ENCODE measurements around the gene BRINP3.

The BRINP3 gene

GRCh38 chr1:190373705-190374336 lies 103.8 kb downstream of the BRINP3 start:
- Histone ChIP-seq H3K36me3 (ENCODE audit: control insufficient read depth in 2 of 2, insufficient read depth in 1 of 2, low read length in 2 of 2) (no peaks in the 10 kb centered on the region), H3K9me3 (ENCODE audit: control insufficient read depth, insufficient read depth, low read depth, low read length) (no peaks in the 10 kb centered on the region), H3K4me1 (ENCODE audit: control insufficient read depth, insufficient read depth, low read length) (no peaks in the 10 kb centered on the region), H3K27ac (ENCODE audit: extremely low read depth, low read depth, low read length) (no peak overlapping the region), H3K4me3 (ENCODE audit: low read depth, low read length) (no peak overlapping the region)
- ChIA-PET CTCF (interaction anchor here (0.5 to 1.4 kb wide), 4 partner anchors 46 to 943 kb away, joined by 3 to 5 read pairs (median 3); no protein-coding TSS in a partner anchor), POLR2A (no interaction called here)
- no peak for TF ChIP-seq ZNF223 (tag by site-specific recombination; IDR thresholded peaks at IDR 0.05)
- peak; percentile 59 for TF ChIP-seq ZNF654 (tag by site-specific recombination; IDR thresholded peaks at IDR 0.05; ENCODE audit: low read depth)

- Histone ChIP-seq H3K36me3 (ENCODE audit: control insufficient read depth in 2 of 2, insufficient read depth in 1 of 2, low read length in 2 of 2) (no peaks in the 10 kb centered on the region), H3K27ac (ENCODE audit: extremely low read depth, low read depth, low read length) (no peak overlapping the region), H3K4me3 (ENCODE audit: low read depth, low read length) (no peak overlapping the region), H3K4me1 (ENCODE audit: control insufficient read depth, insufficient read depth, low read length) (no peaks in the 10 kb centered on the region), H3K9me3 (ENCODE audit: control insufficient read depth, insufficient read depth, low read depth, low read length) (no peaks in the 10 kb centered on the region)
- CTCF ChIA-PET: no interaction called here
- no peak for TF ChIP-seq ZNF292 (tag by site-specific recombination; IDR thresholded peaks at IDR 0.05; ENCODE audit: borderline replicate concordance, low read depth)
- TF ChIP-seq TRIM28 (IDR thresholded peaks at IDR 0.05; ENCODE audit: borderline replicate concordance, low read length): peak; percentile 56; the same call in 1 of the 2 replicates
- TF ChIP-seq IKZF3 (tag by site-specific recombination; IDR thresholded peaks at IDR 0.05): no peak
- peak; percentile 81 for TF ChIP-seq ZNF585B (tag by site-specific recombination; IDR thresholded peaks at IDR 0.05)
- TF ChIP-seq SETDB1 (IDR thresholded peaks at IDR 0.05; ENCODE audit: insufficient read length, low read length): peak; percentile 55
- POLR2A ChIA-PET: no interaction called here
Observed at GRCh38 chr1:190367200-190367599, 110.5 kb downstream of the BRINP3 start.

- H3K36me3 ChIP-seq (ENCODE audit: control insufficient read depth in 2 of 2, insufficient read depth in 1 of 2, low read length in 2 of 2): no peaks in the 10 kb centered on the region
- CTCF ChIA-PET: no interaction called here
- H3K4me3 ChIP-seq (ENCODE audit: low read depth, low read length): no peak overlapping the region
- POLR2A ChIA-PET: no interaction called here
- H3K9me3 ChIP-seq (ENCODE audit: control insufficient read depth, insufficient read depth, low read depth, low read length): no peaks in the 10 kb centered on the region
- H3K4me1 ChIP-seq (ENCODE audit: control insufficient read depth, insufficient read depth, low read length): no peaks in the 10 kb centered on the region
- H3K27ac ChIP-seq (ENCODE audit: extremely low read depth, low read depth, low read length): no peak overlapping the region
- TF ChIP-seq ZNF211 (tag by site-specific recombination; IDR thresholded peaks at IDR 0.05; ENCODE audit: low read depth) (no peak), ZNF701 (tag by site-specific recombination; IDR thresholded peaks at IDR 0.05) (no peak), ZNF366 (tag by site-specific recombination; conservative IDR thresholded peaks at IDR 0.05) (no peak), ZNF529 (tag by site-specific recombination; IDR thresholded peaks at IDR 0.05; ENCODE audit: insufficient replicate concordance) (no peak), ZNF274 (IDR thresholded peaks at IDR 0.05; ENCODE audit: low read length) (no peak), ZNF274 (tag by site-specific recombination; IDR thresholded peaks at IDR 0.05; ENCODE audit: borderline replicate concordance) (no peak), ZBTB44 (tag by site-specific recombination; IDR thresholded peaks at IDR 0.05) (no peak)
Observed at GRCh38 chr1:190365283-190365682, 112.4 kb downstream of the BRINP3 start.

GRCh38 chr1:190353538-190354101 lies 124.0 kb downstream of the BRINP3 start:
- no peaks in the 10 kb centered on the region for H3K9me3 ChIP-seq (ENCODE audit: control insufficient read depth, insufficient read depth, low read depth, low read length)
- no peaks in the 10 kb centered on the region for H3K36me3 ChIP-seq (ENCODE audit: control insufficient read depth in 2 of 2, insufficient read depth in 1 of 2, low read length in 2 of 2)
- POLR2A ChIA-PET: no interaction called here
- no peaks in the 10 kb centered on the region for H3K4me1 ChIP-seq (ENCODE audit: control insufficient read depth, insufficient read depth, low read length)
- CTCF ChIA-PET: interaction anchor here (0.6 kb wide), 3 partner anchors 24 to 293 kb away, joined by 3 to 4 read pairs (median 4); no protein-coding TSS in a partner anchor
- H3K27ac ChIP-seq (ENCODE audit: extremely low read depth, low read depth, low read length): no peak overlapping the region
- H3K4me3 ChIP-seq (ENCODE audit: low read depth, low read length): no peak overlapping the region
- no peak for TF ChIP-seq ZXDB (tag by site-specific recombination; IDR thresholded peaks at IDR 0.05)
- no peak for TF ChIP-seq KLF8 (tag by site-specific recombination; IDR thresholded peaks at IDR 0.05)
- no peak for TF ChIP-seq ZNF426 (tag by site-specific recombination; IDR thresholded peaks at IDR 0.05)
- TF ChIP-seq ZNF639 (tag by site-specific recombination; IDR thresholded peaks at IDR 0.05): no peak
- no peak for TF ChIP-seq BCL11B (tag by site-specific recombination; IDR thresholded peaks at IDR 0.05; ENCODE audit: low read depth)
- no peak for TF ChIP-seq REPIN1 (tag by site-specific recombination; IDR thresholded peaks at IDR 0.05; ENCODE audit: low read depth)
- TF ChIP-seq SETDB1 (IDR thresholded peaks at IDR 0.05; ENCODE audit: insufficient read length, low read length): no peak
- TF ChIP-seq KLF1 (tag by site-specific recombination; IDR thresholded peaks at IDR 0.05): no peak
- TF ChIP-seq ZNF169 (tag by site-specific recombination; IDR thresholded peaks at IDR 0.05): no peak
- TF ChIP-seq ZSCAN16 (tag by site-specific recombination; IDR thresholded peaks at IDR 0.05): no peak
- no peak for TF ChIP-seq ZNF19 (tag by site-specific recombination; IDR thresholded peaks at IDR 0.05; ENCODE audit: low read depth)
- TF ChIP-seq ZBTB21 (tag by site-specific recombination; IDR thresholded peaks at IDR 0.05): no peak

Measured in HEK293 (cell line).